ENCODE data around the gene S100A4.

GRCh38 chr1:153545067-153546055 is at the start of gene S100A4:
- TF ChIP-seq CTCF (IDR thresholded peaks at IDR 0.05; ENCODE audit: insufficient read depth, low read depth, low read length) (no peak), EZH2 (IDR thresholded peaks at IDR 0.05; ENCODE audit: insufficient read depth, low read length) (no peak)

All from astrocyte (in vitro differentiated cells and primary cell).